Loucy (cell line): ENCODE results near the gene NDUFAF8.

ENCODE experiments used
- CTCF ChIP-seq: fragments of 200-600 bp; sonication (generic); conservative IDR thresholded peaks from 2 replicates; pipeline ENCODE4 v1.5.1; 2014; ENCODE audit warnings: mild to moderate bottlenecking, antibody characterized with exemption, low read length
- EZH2phosphoT487 ChIP-seq: fragments of 200-600 bp; IDR thresholded peaks from 2 replicates; pipeline ENCODE4 v1.6.1; 2018; ENCODE audit warnings: antibody characterized with exemption, mild to moderate bottlenecking, moderate library complexity, borderline replicate concordance

GRCh38 chr17:81272616-81273015 is 33.5 kb downstream of the NDUFAF8 start:
- TF ChIP-seq CTCF, result no peak
- no peak for TF ChIP-seq EZH2phosphoT487
